ENCODE measurements around the gene HPGD.

Gene HPGD

DNA sequence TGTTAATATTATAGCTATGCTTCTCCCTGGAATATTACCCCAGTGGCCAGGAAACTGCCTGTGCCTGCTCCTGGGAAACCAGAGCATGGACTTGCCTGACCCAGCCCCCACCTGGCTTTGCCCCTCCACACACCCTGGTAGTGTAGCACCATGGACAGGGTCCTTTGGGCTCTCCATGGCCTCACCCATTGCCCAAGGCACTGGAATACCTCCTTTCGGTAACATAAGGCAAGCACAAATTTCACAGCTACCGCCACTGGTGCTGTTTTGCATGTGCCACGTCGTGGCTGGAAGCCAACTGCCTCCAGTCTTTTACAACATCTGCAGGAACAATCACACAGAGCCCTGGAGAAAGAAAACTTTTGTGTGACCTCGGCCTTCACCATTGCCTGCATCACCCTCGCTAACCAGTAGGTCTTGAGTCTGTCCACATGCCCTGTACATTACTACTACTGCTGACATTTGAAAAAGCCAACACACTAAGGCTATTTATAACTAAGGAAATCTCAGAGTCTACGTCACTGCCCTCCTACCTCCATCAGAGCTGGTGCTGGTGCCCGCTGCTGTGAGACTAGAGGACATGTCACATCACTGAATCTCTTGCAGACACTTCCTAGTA lies 47.7 kb downstream of the HPGD start:
- no peak for DNase-seq (ENCODE audit: low spot score)

DNA sequence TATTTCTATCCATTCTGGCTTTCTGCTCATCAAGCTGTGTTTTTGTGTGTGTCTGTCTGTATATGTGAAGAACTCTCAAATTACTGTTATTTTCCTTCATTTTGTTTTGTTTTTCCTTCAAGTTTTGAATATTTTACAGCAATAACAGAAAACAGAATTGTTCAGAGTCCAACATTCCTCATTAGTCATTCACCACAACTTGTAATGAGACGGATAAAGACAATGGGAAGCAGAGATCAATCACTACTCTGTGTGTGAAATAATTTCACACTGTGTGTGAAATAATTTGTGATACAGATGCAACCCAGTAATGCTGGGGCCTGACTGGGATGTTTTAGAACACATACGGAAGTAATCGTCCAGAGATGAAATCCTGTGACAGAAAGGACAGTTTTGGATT lies 55.2 kb downstream of the HPGD start:
- peak; percentile 3 for DNase-seq (ENCODE audit: low spot score)

DNA sequence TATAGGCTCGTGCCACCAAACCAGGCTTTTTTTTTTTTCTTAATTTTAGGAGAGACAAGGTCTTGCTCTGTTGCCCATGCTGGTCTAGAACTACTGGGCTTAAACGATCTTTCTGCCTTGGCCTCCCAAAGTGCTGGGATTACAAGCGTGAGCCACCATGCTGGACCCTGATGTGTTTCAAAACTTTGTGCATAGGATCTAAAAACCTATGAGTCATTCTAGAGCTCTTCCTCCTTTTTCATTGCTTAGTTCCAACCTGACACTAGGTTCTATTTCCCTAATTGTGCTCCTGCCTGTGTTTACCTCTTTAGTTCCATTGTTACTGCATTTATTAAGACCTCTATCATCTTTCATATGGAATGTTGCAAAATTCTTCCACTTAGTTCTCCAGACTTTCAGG lies 57.3 kb downstream of the HPGD start:
- no peak for DNase-seq (ENCODE audit: low spot score)

DNA sequence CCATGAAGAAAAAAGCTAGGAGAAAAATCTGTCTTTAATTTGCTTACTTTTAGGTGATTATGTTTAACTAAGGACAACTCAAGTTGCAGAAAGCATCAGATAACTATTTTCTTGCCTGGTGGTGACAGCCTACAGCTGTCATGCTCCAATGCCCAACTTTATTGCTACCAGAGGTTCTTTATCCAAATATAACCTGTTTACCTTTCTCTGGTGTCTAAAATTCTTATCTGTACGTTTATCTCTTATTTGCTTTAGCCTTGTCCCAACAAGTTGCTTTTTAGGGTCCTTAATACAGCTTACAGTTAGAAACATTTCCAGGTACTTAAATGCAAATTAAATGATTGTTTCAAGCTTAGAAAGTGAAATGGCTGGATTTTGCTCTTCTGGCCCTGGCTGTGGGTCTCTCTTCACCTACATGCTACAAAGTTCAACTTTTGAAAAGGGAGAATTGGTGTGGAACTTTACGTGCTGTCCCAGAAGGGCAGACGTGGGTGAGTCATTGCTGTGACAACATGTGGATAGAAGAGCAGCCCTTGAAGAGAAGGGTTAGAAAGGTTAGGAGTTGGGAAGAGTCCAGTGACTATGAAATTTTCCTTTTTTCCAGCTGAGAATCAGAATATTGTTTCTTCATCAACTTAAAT lies 60.7 kb downstream of the HPGD start:
- peak; percentile 44 for DNase-seq (ENCODE audit: low spot score)

DNA sequence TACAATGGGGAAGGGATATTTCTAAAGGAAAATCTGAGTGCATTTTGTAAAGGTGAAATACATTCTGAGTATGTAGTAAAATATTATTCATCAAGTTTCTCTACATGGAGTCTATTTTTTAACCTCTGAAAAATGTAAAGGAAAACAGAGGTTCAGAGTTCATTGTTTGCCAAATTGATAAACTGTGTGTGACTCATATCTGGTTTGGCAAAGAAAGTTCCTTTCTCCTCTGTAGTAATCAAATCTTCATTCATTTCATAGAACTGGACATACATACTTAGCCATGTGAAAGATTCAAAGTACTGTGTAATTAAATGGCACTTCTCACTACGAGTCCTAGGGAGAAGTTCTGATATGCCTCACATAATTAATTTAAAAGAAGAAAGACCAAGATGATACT lies 61.6 kb downstream of the HPGD start:
- DNase-seq (ENCODE audit: low spot score), result no peak

DNA sequence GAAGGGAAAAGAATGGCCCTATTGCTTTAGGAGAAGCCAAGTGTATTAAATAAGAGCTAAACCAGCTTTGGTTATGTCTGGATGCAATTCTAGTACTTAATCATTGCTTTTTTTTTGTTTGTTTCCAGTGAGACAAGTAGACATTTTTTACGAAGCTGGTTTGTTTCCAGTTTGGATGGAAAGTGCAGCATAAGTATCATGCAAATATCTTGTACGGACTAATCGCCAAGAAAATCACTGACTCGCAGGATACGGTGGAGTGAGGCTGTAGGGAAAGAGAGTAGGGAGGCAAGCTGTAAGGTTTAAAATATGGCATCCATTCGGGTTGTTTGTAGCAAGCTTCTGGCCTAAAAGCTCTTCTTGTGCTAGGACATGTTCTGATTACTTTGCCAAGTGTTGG lies 64.8 kb downstream of the HPGD start:
- no peak for DNase-seq (ENCODE audit: low spot score)

DNA sequence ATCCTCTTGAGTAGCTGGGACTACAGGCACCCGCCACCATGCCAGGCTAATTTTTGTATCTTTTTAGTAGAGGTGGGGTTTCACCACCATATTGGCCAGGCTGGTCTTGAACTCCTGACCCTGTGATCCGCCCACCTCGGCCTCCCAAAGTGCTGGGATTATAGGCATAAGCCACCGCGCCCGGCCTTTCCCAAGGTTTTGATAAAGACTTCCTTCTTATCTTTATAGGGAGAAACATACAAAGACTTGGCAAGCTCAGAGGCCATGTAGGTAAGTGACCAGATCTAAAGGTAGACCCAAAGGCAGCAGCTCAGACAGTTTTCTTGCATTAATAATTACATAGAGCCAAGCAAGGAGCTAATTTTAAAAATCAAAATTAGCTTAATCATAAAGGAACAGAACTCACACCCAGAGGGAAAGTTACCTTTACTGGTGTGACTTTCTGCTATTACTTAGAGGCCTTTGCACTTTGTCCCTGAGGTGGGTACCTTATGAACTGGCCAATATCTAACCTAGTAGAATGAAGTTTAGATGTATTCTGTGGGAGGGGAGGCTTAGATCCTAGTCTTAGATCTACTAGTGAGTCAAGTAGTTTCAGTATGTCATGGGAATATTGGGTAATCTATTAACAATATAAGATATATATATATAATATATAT lies 67.3 kb downstream of the HPGD start:
- no peak for DNase-seq (ENCODE audit: low spot score)

DNA sequence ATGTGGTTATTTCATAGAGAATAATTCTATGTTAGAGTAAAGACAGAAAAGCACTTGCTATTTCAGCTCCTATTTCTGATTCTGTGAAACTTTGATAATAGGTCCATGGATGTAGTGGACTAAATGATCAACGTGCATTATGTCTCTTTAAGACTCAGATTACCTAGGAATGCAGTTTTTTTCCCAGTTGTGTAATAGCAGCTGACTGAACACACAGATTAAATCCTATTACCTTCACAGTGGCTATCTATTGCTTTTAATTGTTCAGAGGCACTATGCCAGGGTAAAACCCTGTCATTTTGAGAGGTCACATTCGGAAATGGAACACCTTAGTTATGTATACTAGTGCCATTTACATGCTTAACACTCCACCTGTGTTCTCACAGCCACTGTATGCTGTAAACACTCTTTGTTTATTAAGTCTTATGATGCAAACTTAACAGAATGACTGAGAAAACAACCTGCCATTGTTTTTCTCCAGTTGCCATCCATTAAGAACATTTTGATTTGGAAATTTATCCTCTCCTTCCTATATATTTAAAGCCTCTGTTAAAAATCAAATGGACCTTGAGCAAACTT lies 70.5 kb downstream of the HPGD start:
- DNase-seq (ENCODE audit: low spot score), result no peak

DNA sequence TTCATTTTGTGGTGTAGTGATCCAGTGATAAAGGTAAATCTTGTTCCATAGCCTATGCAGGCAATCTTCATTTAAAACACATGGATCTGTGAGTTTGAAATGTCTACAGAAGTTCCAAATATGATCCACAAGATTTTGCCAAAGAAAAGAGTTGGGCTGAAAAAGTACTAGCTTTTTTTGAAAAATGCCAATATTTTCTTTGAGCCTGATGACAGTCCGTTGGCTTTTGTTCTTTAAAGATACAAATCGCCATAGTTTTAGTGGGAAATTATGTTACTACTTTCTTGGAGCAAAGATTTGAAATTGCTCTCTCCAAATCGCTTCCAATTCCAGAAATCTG lies 71.5 kb downstream of the HPGD start:
- DNase-seq (ENCODE audit: low spot score), result no peak

DNA sequence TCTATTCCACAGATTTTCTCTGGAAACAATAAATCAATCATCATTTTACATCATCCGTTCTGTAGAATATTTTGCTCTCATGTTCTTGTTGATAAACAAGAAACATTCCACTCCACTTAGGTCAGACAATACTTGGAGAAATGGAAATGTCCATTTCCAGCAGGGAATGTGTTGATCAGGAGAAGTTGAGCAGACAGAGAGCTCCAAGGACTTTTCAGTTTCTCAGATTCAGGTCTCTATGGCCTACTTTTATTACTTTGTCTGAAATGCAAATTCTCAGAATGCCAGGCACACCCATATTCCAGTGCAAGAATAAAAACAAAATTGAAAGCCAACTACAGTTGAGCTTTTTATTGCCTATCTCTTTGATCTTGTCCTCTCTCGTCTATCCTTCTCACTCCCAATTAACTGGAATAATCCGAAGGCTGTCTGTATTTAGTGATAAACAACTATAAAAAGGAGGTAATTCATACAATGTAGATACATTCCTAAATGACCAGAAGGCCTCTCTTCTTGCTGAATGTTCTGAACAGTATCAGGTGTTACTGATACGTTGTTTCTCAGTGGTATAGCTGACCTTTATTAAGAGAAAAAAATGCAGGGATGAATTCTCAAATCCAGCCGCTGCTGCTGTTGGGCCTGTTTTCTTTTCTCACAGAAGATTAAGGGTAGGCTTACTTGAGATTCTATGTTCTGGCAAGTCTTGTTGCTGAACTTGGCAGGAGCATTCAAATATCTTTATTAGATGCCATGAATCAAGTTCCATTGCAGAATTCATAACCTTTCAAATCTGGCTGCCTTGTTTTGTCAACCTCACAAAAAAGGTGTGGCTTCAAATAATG lies 72.1 kb downstream of the HPGD start:
- no peak for DNase-seq (ENCODE audit: low spot score)

DNA sequence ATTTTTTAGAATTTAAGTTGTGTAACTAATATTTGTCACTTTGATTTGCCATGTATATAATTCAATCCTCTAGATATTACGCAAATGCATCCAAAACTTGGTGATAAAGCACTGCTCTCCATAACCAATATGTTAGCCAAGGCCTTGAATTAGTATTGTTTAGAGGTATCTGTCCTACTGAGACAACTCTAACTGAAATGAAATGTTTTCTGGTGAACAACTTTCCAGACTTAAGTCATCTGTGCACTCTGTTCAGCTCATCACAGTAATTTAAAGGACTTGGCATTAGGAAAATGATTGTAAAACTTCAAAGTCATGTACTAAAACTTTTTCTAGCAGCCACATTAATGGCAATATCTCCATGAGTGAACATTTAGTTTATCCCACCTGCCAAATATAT lies 73.1 kb downstream of the HPGD start:
- DNase-seq (ENCODE audit: low spot score), result no peak

DNA sequence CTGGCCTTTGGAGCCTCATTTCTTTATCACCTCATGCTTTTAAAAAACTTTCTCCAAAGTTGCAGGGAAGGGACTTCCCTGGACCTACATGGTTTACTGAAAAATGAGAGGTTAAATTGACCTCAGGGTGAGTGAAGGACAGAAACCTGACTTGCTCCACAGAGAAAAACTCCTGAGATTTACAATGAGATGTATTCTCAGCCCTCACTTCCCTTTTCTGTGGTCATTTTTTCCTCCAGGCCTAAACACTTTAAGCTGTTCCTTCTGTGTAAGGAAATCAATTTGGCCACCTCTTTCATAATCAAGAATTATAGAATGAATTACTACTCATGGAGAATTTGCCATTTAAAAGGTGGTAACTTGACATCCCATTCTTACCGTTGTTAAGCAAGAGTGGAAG lies 77.9 kb downstream of the HPGD start:
- no peak for DNase-seq (ENCODE audit: low spot score)

All from kidney tubule cell (primary cell).